ENCODE data around the gene ST6GALNAC3.

Gene ST6GALNAC3

DNA sequence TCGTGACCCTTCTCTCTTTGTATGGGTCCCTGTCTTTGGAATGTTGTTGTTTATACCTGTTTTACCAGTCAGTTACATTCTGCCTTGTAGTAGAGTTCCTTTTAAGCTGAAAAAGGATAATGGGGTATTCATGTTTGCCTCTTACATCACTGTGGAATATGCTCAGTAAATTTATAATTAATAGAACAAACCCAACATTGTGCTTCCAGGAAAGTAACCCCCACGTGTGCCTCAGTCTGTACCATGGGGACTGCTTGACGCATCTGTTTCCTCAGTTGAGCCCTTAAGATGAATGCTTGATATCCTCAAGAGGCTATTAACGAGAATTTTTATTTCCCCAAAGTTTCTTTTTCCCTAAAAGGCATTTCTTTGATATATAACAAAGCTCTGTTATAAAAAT is 73.4 kb downstream of the ST6GALNAC3 start:
- no peak for DNase-seq

DNA sequence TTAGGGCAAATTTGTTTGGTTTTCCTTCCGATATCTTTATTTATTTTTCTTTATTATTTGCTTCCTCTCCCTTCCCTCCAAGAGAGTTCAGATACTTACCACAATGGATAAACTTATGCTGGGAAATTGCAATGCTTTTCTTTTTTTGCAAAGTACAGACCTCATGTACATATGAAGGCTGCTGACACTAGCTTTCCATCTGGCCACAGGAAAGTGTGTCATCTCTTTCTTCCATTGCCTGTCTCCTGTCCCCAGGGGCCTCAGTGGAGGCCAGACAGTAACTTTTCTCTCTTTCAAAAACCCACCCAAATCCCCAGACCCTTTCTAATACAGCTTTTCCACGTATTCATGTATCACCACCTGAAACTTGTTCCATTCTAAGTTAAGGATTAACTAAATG is 73.9 kb downstream of the ST6GALNAC3 start:
- DNase-seq = no peak

DNA sequence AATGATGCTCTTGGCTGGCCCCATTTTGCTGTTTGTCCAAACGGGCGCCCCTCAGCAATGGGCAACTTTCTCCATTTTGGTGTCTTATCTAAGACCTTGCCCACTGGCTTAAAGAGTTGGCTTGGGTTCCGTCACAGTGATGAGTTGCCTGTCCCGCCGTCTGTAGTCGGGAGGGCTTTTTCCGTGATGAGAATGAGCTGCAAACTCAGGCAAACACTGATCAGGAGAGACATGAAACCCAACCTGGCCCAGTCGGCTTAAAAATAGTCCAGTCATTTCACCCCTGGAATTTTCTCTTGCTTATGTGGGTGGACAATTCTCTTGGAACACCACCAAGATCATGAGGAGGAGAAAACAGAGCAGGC is 79.3 kb downstream of the ST6GALNAC3 start:
- no peak for DNase-seq

DNA sequence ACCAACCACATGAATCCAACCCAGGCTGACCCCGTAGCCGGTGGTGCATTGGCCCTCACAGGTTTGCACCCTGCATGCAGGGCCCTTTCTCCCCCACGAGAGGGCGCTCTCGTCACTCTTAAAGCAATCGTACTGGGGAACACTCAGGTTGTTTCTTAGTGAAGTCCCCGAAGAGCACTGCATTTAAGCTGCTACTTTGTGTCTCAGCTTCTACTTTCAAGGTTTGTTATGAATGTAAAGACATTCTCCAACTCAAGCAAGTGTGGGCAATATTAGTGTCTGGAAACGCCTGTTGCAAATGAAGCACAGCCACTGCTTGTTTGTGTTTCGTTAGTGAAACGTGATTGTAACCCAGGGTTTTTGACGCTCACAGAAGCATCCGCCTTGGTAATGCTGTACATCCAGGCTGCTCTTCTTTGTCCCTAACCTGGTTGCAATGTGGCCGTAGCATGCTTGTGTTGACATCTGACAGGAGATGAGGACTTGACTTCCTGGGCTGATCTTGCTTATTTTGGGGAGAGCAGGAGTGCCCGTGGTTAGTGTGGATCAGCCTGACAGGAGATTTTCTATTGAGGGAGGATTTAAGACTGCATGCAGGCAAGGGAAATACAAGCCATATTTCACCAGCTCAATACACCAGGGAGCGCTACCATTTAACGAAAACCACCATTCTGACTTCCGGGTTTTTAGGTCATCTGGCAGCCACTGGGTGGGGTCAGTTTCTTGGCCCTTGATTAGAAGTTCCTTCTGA is 79.8 kb downstream of the ST6GALNAC3 start:
- DNase-seq = peak; percentile 71

DNA sequence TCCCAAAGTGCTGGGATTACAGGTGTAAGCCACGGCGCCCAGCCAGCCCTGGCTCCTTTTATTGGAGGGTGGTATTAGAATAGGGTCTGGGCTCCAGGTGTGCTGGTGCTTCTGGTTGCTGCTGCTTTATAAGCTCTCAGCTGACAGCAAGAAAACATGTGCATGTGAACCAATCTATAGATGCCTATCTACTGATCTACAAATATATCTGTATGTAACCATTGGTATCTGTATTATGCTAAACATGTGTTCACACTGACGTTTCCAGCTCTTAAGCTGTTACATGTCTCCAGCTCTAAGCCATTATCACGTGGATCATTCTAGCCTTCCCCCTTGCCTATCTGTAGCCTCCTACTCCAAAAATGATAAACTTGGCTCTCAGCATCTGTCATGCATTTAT is 82.4 kb downstream of the ST6GALNAC3 start:
- DNase-seq = no peak

GRCh38 chr1:76158126-76158525 is 83.6 kb downstream of the ST6GALNAC3 start:
- no peak for DNase-seq

DNA sequence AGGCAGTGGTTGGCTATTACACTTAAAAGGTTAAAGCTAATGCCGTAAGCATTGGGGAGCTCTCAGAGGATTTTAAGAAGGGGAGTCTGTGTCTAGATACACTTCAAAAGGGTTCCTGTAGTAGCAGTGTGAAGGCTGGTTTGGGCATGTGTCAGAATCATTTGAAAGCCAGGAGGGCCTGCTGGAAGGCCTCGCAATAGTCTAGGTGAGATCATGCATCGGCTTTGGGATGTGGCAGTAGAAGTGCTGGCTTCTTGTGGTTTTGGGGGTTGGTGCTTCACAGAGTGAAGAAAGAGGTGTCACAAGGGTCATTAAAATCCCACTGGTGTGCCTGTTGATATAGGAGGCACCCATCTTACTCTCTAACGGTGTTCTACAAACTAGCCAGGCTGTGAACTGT is 85.7 kb downstream of the ST6GALNAC3 start:
- DNase-seq = no peak

DNA sequence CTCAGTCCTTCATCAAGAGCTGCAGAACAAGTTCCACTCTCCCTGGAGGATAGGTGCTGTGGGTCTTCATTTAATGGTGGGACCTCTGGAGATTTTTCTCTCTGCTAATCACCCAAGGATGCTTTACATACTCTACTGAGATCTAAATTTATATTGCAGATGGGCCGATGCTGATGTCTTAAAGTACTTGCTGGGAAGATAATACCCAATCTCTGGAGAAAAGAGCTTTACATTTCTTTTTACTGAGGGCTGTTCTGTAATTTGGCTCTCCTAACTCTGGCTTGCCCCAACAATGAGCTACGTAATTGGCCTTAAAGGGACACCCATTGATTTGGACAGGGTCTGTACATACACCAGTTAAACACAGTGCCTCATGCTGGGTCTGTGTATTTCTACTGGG is 86.9 kb downstream of the ST6GALNAC3 start:
- no peak for DNase-seq

- DNase-seq = no peak
Observed at GRCh38 chr1:76162254-76162653, 87.7 kb downstream of the ST6GALNAC3 start.

GRCh38 chr1:76164165-76164564 is 89.6 kb downstream of the ST6GALNAC3 start:
- no peak for DNase-seq

DNA sequence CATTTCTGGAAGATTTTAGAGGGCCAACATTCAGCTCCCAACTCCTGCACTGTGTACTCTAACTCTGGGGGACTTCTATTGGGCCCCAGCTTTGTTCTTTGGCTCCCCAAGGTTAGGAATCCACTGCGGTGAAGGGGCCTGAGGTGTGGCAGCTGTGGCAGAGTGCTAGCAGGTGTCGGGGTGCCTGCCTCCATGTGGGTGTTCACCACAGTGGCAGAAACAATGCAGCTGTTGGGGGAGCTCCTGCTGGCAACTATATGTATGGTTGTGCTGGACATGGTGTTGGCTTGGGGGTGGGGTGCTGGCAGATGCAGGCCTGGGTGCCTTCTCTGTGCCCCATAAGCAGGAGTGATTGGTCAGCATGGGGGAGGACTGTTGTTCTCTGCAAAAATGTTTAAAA is 95.5 kb downstream of the ST6GALNAC3 start:
- no peak for DNase-seq

DNA sequence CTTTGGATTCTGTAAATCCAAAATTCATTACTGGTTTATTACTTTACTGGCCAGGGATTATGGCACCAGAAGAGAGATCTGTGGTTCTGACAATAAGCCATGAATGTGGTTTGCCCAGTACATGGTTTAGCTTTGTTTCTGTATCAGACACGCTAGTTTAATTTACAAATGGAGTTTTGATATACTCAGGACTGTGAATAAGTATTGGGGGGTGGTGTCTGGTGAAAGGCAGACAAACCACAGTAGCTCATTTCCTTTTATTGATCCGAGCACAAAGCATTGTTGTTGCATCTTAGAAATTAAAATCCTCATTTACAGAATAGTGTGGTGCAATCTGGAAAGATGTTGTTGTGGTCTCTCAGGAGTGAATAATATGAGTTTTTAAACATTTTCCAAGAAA is 96.0 kb downstream of the ST6GALNAC3 start:
- no peak for DNase-seq

GRCh38 chr1:76176000-76176399 is 101.5 kb downstream of the ST6GALNAC3 start:
- DNase-seq = no peak

DNA sequence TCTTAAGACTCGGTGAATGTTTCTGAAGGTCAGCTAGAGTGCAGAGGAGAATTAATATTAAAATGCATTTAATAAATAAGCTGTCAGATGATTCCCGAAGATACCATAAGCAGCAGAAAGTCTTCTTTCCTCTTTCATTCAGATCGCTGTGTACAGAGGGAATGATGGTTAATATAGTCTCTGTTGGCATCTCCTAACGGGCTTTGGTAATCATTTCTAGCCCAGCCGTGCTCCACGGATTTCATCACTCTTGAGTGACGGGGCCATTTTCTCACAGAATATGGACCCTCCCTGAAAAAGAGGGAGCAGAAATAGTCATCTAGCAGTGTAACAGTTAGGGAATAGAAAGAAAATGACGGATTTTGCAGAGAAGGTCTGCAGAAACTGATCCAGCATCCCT is 103.1 kb downstream of the ST6GALNAC3 start:
- no peak for DNase-seq

DNA sequence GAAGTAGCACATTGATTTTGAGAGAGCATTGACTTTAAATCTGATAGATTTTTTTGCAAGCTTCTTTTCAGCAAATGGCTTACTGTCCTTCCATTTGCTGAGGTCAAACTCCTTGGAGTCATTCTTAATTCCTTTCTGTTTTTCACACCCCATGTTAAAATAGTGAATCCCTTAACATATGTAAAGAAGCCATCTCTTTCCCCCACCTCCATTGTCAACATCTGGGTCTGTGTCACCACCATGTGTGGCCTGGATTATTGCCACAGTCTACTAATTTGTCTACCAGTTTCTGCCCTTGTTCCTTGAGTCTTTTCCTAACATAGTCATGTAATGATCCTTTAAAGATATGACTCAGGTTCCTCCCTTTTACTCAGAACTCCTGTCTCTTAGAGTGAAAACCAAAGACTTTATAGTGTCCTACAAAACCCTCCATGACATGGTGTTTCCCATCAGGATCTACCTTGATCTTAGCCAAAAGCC is 104.7 kb downstream of the ST6GALNAC3 start:
- DNase-seq = no peak

- no peak for DNase-seq
Observed at GRCh38 chr1:76185207-76185606, 110.7 kb downstream of the ST6GALNAC3 start.

DNA sequence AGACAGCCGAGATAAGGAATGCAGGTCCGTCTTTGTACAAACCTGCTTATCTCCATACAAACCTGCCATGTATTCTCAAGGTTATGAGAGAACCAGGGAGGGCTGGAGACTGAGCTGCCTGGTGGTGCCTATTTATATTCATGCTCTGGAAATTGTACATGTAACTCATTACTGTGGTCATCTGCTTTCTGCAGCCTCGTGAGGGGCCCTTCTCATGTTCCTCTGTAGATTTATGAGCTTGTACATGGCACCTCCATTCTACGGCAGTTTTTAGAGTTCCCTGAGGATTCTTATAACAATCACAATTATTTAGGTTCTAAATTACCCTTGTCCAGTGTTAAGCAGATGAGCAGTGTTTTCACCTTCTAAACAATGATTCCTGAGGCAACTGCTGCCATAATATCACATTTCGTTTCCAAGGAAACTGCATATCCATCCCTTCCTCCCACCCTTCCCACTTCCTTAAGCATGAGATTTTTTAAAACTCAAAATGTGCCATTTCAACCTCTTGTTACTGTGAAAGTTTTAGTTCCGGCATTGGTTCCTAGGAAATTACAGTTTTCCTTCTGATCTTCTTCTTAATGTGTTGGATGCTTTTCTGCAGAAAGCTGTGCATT is 112.1 kb downstream of the ST6GALNAC3 start:
- no peak for DNase-seq

DNA sequence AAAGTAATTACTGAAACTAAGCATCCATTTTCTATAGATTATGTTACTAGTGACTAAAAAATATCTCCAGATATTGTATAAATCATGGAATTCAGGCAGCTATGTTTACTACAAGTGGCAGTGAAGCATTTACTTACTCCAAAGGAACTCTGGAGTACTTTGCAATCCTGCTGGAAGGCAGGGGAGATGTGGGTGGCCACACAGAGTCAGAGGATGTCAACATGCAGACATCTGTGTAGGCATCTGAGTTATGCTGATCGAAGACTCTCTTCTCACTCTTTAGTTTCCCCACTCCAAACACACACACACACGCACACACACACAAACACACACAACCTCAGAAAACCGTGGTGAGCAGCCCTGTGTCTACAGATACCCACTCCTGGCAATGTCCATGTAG is 112.9 kb downstream of the ST6GALNAC3 start:
- DNase-seq = no peak

DNA sequence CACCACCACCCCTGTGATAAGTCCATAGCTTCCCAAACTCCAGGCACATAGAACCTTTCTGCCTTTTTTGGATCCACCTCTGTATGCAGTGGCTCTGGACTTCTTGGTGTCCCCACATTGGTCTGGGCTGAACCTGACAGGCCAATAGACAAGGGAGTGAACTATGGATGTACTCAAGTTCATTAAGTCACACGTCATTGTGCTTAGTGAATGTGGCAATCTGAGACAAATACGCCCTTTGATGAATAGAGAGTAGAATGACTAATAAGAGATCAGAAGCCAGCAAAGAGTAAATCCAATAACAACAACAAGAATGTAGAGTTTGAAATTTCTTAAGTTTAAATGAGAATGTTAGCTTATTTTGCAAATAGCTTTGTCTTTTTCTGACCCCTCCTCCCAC is 114.8 kb downstream of the ST6GALNAC3 start:
- no peak for DNase-seq

DNA sequence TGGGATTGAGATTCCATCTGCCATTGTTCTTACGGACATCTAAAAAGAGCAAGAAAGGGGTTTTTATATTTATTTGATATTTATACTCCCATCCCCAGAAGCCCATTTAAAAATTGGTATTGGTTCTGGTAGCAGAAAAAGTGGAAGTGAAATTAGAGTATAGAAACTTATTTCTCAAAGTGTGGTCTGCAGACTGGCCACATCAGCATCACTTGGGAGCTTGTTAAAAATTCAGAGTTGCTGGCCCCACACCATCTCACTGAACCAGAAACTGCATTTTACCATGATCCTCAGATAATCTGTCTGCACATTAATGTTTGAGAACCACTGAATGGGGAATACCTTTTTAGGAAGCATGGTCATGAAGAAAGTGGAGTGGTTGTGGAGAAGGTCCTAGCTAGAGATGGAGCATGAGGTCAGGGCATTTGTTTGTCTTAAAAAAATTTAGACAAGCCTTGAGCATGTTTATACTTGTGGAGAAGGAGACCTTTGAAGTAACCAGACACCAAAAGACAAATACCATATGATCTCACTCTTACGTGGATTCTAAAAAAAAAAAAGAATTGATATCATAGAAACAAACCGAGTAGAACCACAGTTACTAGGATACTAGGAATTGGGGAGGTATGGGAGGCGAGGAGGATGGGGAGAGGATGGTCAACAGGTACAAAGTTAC is 116.3 kb downstream of the ST6GALNAC3 start:
- no peak for DNase-seq

GRCh38 chr1:76191561-76191960 is 117.0 kb downstream of the ST6GALNAC3 start:
- DNase-seq = no peak

GRCh38 chr1:76198452-76198851 is 123.9 kb downstream of the ST6GALNAC3 start:
- DNase-seq = no peak

- no peak for DNase-seq
Observed at GRCh38 chr1:76202670-76203069, 128.1 kb downstream of the ST6GALNAC3 start.

- DNase-seq = no peak
Observed at GRCh38 chr1:76203127-76203526, 128.6 kb downstream of the ST6GALNAC3 start.

All from T-helper 9 cell (primary cell).